KG1 (cell line): ENCODE data around the gene RHOV.
A peak's percentile ranks its signal among the peaks of the same experiment; 100 is the strongest.
"Not testable (repeated sequence)": the region's sequence is repeated elsewhere in the genome, so short reads cannot be mapped to it uniquely, and the experiment has no call there.

Experiments used
- DNase-seq: peaks from one replicate; lab custom pipeline; 2025; lab: John Stamatoyannopoulos, UW

The RHOV gene

GRCh38 chr15:40872791-40873693, 992 bp downstream of the RHOV start:
- no peak for DNase-seq

GRCh38 chr15:40871749-40872617, 2.1 kb downstream of the RHOV start:
- DNase-seq = no peak

GRCh38 chr15:40870716-40871115, 3.3 kb downstream of the RHOV start:
- no peak for DNase-seq

GRCh38 chr15:40869686-40870085, 4.3 kb downstream of the RHOV start:
- no peak for DNase-seq

GRCh38 chr15:40867199-40867598, 6.8 kb downstream of the RHOV start:
- no peak for DNase-seq

- no peak for DNase-seq
Measured at GRCh38 chr15:40863660-40864270, 10.3 kb downstream of the RHOV start.

GRCh38 chr15:40861147-40861546, 12.9 kb downstream of the RHOV start:
- not testable (repeated sequence) for DNase-seq

- DNase-seq = no peak
Measured at GRCh38 chr15:40859206-40859851, 14.7 kb downstream of the RHOV start.

- DNase-seq = no peak
Measured at GRCh38 chr15:40858706-40859105, 15.3 kb downstream of the RHOV start.

GRCh38 chr15:40857601-40858341, 16.3 kb downstream of the RHOV start:
- DNase-seq = peak; percentile 57

- DNase-seq = no peak
Measured at GRCh38 chr15:40856746-40857145, 17.3 kb downstream of the RHOV start.

GRCh38 chr15:40855706-40856234, 18.3 kb downstream of the RHOV start:
- DNase-seq = no peak

- no peak for DNase-seq
Measured at GRCh38 chr15:40854161-40854560, 19.9 kb downstream of the RHOV start.

- DNase-seq = no peak
Measured at GRCh38 chr15:40853241-40853890, 20.7 kb downstream of the RHOV start.

- no peak for DNase-seq
Measured at GRCh38 chr15:40852529-40852928, 21.5 kb downstream of the RHOV start.

GRCh38 chr15:40850576-40851112, 23.4 kb downstream of the RHOV start:
- no peak for DNase-seq

- DNase-seq = peak; percentile 71
Measured at GRCh38 chr15:40847223-40847961, 26.6 kb downstream of the RHOV start.

- DNase-seq = no peak
Measured at GRCh38 chr15:40846841-40847222, 27.2 kb downstream of the RHOV start.

- no peak for DNase-seq
Measured at GRCh38 chr15:40845511-40846284, 28.3 kb downstream of the RHOV start.
